ENCODE data around the gene BTN1A1. TPM values are rescaled to one million over a fixed set of nuclear protein-coding genes. Genes with fewer than 3 reads are reported as not detected.

The BTN1A1 gene
- total RNA-seq, 2 donors from 2014 or later = not detected

- Histone ChIP-seq H3K36me3 (replicated peaks in 1 of 2; ENCODE audit: insufficient read depth in 1 of 2, low read depth in 2 of 2) (no peaks in the 10 kb centered on the region), H3K4me3 (no peak overlapping the region), H3K4me1 (no peaks in the 10 kb centered on the region), H3K27ac (no peak overlapping the region), H3K9me3 (no peaks in the 10 kb centered on the region), H3K27me3 (no peaks in the 10 kb centered on the region)
- no peak for TF ChIP-seq CTCF (IDR thresholded peaks at IDR 0.05)
- no peak for TF ChIP-seq POLR2A (IDR thresholded peaks at IDR 0.05)
- 59 to 63% methylated on average over 3 of the region's 3 CpGs for WGBS, 2 donors
- no peak for ATAC-seq
- intact Hi-C loops (cut with DNase I) = no loop called here
- no peak for DNase-seq
Measured at GRCh38 chr6:26494117-26494516, 6.0 kb upstream of the BTN1A1 start.

GRCh38 chr6:26495281-26495680 lies 4.8 kb upstream of the BTN1A1 start:
- no peak for TF ChIP-seq CTCF (IDR thresholded peaks at IDR 0.05)
- no peak for TF ChIP-seq POLR2A (IDR thresholded peaks at IDR 0.05)
- Histone ChIP-seq H3K36me3 (replicated peaks in 1 of 2; ENCODE audit: insufficient read depth in 1 of 2, low read depth in 2 of 2) (no peaks in the 10 kb centered on the region), H3K27ac (no peak overlapping the region), H3K9me3 (no peaks in the 10 kb centered on the region), H3K4me1 (no peaks in the 10 kb centered on the region), H3K27me3 (no peaks in the 10 kb centered on the region), H3K4me3 (no peak overlapping the region)
- intact Hi-C loops (cut with DNase I) = no loop called here
- WGBS, 2 donors = 56 to 73% methylated on average over 1 of the region's 1 CpG
- no peak for DNase-seq
- no peak for ATAC-seq

- Histone ChIP-seq H3K36me3 (replicated peaks in 1 of 2; ENCODE audit: insufficient read depth in 1 of 2, low read depth in 2 of 2) (no peaks in the 10 kb centered on the region), H3K27ac (no peak overlapping the region), H3K4me3 (no peak overlapping the region), H3K27me3 (peaks cover 6 to 16% of the 10 kb centered on the region in 2 donors), H3K9me3 (no peaks in the 10 kb centered on the region), H3K4me1 (peaks cover 8% of the 10 kb centered on the region)
- no peak for ATAC-seq
- DNase-seq = no peak
- intact Hi-C loops (cut with DNase I) = no loop called here
- WGBS, 2 donors = 77 to 87% methylated on average over 4 of the region's 4 CpGs
- TF ChIP-seq POLR2A (IDR thresholded peaks at IDR 0.05) (no peak), CTCF (IDR thresholded peaks at IDR 0.05) (no peak)
Measured at GRCh38 chr6:26497610-26498009, 2.5 kb upstream of the BTN1A1 start.

- WGBS, 2 donors = 5 to 9% methylated on average over 37 to 49 of the region's 49 CpGs
- peaks cover 8% of the 10 kb centered on the region for H3K4me1 ChIP-seq
- H3K27ac ChIP-seq = no peak overlapping the region
- DNase-seq (peak in 3 of 4 donors; percentile 18 to 33 (median 24)), ATAC-seq (peak; percentile 60)
- peaks cover 6 to 23% of the 10 kb centered on the region in 2 donors for H3K27me3 ChIP-seq
- TF ChIP-seq CTCF (IDR thresholded peaks at IDR 0.05) = no peak
- H3K4me3 ChIP-seq = no peak overlapping the region
- intact Hi-C loops (cut with DNase I) = no loop called here
- H3K9me3 ChIP-seq = no peaks in the 10 kb centered on the region
- no peaks in the 10 kb centered on the region for H3K36me3 ChIP-seq (replicated peaks in 1 of 2; ENCODE audit: insufficient read depth in 1 of 2, low read depth in 2 of 2)
Measured at GRCh38 chr6:26501482-26501986, 1.4 kb downstream of the BTN1A1 start.

GRCh38 chr6:26502165-26502564 lies 2.1 kb downstream of the BTN1A1 start:
- H3K9me3 ChIP-seq = no peaks in the 10 kb centered on the region
- intact Hi-C loops (cut with DNase I) = no loop called here
- ATAC-seq (no peak), DNase-seq (no peak)
- H3K27ac ChIP-seq = no peak overlapping the region
- no peaks in the 10 kb centered on the region for H3K36me3 ChIP-seq (replicated peaks in 1 of 2; ENCODE audit: insufficient read depth in 1 of 2, low read depth in 2 of 2)
- TF ChIP-seq CTCF (IDR thresholded peaks at IDR 0.05) (no peak), POLR2A (IDR thresholded peaks at IDR 0.05) (no peak)
- peaks cover 6 to 23% of the 10 kb centered on the region in 2 donors for H3K27me3 ChIP-seq
- peaks cover 8% of the 10 kb centered on the region for H3K4me1 ChIP-seq
- H3K4me3 ChIP-seq = no peak overlapping the region
